Keratinocyte (primary cell): ENCODE measurements around the gene CCR7.

Experiments
- CTCF ChIP-seq, 3 experiments: IDR thresholded peaks in 1 of 3; conservative IDR thresholded peaks in 1 of 3; optimal IDR thresholded peaks in 1 of 3; 2 replicates in 2 of 3; 3 replicates in 1 of 3; pipeline versions ENCODE3 to v1.5.1; 2011; ENCODE audit warnings: low read length in 3 of 3, mild to moderate bottlenecking in 3 of 3, moderate library complexity in 2 of 3, control low read depth in 1 of 3, inconsistent platforms in 1 of 3; ENCODE audit not compliant: insufficient read depth in 2 of 3; ENCODE audit errors: extremely low read depth in 1 of 3
- EZH2 ChIP-seq: IDR thresholded peaks from one replicate; pipeline ENCODE4 v1.6.1; 2012; ENCODE audit warnings: inconsistent platforms, mild to moderate bottlenecking, low read length, moderate library complexity

DNA sequence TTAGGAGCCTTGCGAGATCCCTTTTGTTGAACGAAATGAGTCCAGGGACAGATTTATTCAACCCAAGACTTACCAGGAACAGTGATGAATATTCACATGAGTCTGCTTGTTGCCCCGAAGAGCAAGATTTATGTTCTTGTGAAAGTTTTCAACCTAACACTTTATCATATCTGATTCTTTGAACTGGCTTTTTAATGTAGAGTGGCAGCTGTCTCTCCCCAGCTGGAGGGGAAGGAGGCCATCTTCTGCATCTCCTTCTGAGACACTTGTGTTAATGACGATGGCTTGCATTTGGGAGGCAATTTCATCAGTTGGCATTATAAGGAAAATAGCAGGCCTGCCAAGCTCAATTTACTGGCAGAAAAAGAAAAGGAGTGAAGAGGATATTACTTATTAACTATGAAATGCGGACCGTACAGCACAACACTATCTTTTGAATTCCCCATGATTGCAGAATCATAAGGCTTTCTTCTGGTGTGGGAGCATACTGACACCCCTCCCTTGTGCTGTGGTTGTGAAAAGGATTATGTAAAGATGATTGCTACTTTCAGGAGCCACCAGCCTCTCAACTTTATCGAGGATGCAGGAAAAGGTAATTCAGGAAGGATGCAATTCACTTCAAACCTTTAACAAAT lies 46.7 kb upstream of the CCR7 start:
- no peak for TF ChIP-seq CTCF (optimal IDR thresholded peaks at IDR 0.05 in 1 of 3, IDR thresholded peaks at IDR 0.05 in 1 of 3, conservative IDR thresholded peaks at IDR 0.05 in 1 of 3; ENCODE audit: extremely low read depth in 1 of 3, insufficient read depth in 2 of 3, low read length in 3 of 3)
- TF ChIP-seq EZH2: no peak
